NK-92 (cell line): Measurements from ENCODE around the gene TSPAN11.

Experiments used
- DNase-seq: peaks from one replicate; lab custom pipeline; 2025; ENCODE audit not compliant: unreplicated experiment; lab: John Stamatoyannopoulos, UW

TSPAN11 gene

GRCh38 chr12:30977537-30978349 lies 51.2 kb downstream of the TSPAN11 start:
- no peak for DNase-seq

- DNase-seq: no peak
These were observed 52.1 kb downstream of the TSPAN11 start for GRCh38 chr12:30978639-30979038.

- no peak for DNase-seq
These were observed 53.1 kb downstream of the TSPAN11 start for GRCh38 chr12:30979371-30980259.

GRCh38 chr12:30980955-30981662 lies 54.6 kb downstream of the TSPAN11 start:
- no peak for DNase-seq

DNA sequence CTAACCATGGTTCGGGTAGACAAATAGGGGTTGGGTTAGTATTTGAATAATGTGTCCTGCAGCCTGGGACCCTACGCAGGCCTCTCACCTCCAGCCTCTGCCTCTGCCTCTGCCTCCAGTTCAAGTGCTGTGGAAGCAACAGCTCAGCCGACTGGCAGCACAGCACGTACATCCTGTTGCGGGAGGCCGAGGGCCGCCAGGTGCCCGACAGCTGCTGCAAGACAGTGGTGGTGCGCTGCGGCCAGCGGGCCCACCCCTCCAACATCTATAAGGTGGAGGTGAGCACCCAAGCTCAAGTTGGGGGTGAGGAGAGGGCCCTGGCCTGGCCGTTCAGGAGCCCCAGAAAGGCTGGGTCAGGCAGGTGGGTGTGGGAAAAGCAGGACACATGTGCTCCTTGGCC lies 55.9 kb downstream of the TSPAN11 start:
- DNase-seq: no peak

DNA sequence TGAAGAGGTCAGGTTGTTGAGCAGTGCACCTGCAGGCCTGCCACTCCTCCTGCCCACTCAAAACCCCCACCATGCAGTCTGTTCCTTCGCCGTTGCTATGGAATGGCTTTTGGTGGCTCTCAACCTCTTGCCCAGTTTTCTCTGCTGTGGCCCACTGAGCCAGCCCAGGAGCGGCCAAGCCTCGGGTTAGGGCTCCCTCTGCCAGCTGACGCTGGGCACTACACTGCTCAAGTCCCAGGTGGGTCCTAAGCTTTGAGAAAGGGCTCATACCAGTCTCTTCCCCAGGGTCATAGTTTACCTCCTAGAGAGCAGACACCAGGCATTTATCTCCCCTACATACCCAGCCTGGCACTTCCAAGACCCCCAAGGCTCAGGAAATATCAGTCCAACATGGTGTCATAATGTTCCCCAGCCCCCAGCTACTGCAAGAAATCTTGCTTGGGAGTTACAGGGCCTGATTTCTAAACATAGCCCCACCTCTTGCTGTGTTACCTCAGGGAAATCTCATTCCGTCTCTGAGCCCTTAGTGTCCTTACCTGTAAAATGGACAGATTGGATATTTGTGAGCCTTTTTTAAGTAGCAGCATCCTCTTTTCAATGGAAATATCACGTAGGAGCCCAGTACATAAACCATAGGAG lies 59.4 kb downstream of the TSPAN11 start:
- DNase-seq: no peak

GRCh38 chr12:30988086-30988485 lies 61.5 kb downstream of the TSPAN11 start:
- DNase-seq: no peak

DNA sequence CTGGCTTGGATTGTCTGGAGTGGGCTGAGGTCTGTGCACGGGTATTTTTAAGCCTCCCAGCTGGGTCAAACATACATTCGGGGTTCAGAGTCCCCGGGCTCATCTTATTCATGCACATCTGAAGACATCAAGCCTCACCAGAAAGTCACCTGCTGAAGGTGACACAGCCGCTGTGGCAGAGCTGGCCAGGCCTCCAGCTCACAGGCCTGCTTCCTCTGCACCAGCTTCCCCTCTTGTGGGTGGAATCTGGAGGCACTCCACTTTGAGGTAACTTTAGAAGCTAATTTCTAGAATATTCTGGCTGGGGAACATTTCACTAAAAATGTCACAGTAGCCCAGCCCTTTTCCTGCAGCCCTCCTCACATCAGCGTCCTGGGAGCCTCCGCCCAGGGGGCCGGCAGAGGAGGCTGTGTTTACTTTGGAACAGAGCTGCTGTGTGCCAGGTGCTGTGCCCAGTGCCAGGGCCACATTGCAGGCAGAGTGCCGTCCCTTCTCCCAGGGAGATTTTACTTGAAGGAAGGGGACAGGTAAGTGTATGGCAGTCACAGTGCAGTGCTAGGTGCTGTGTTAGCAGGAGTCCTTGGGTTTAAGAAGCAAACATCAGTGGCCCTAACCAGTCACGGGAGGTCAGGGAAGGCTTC lies 62.2 kb downstream of the TSPAN11 start:
- no peak for DNase-seq

DNA sequence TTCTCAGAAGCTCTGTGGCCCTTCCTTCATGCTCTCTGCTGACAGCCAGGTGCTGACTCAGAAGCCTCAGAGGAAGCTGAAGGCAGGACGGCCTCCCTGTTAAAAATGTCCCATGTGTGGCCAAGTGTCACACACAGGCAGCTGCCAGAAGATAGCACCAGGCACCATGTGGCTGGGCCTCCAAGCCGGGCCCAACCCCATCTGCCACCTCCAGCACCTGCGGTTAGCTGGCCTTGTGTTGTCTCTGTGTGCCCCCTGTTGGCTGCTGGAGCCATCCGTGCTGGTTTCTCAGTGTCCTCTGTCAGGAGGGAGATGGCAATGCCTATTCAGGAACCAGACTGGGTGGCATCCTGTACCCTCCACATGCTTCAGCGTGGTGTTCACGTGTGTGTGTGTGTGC lies 63.2 kb downstream of the TSPAN11 start:
- DNase-seq: no peak

DNA sequence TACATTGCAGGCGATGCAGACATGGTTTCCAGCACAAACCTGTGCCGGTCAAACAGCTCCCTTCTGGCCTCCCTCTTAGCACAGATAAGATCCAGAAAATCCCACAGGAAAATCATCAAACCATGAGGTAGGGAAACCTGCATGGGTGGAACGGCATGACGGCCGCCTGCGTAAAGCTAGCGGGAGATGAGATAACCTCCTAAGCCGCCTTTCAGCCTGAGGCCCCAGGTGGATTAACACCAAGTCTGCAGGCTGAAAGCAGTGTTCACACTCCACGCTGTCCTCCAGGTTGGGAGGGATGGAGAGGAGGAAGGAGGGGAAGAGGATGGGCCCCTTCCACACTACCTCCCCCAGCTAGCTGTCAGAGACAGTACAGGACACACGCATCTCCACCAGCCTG lies 63.8 kb downstream of the TSPAN11 start:
- no peak for DNase-seq

- DNase-seq: no peak
These were observed 64.2 kb downstream of the TSPAN11 start for GRCh38 chr12:30990776-30991175.

- DNase-seq: no peak
These were observed 64.9 kb downstream of the TSPAN11 start for GRCh38 chr12:30991466-30991865.

DNA sequence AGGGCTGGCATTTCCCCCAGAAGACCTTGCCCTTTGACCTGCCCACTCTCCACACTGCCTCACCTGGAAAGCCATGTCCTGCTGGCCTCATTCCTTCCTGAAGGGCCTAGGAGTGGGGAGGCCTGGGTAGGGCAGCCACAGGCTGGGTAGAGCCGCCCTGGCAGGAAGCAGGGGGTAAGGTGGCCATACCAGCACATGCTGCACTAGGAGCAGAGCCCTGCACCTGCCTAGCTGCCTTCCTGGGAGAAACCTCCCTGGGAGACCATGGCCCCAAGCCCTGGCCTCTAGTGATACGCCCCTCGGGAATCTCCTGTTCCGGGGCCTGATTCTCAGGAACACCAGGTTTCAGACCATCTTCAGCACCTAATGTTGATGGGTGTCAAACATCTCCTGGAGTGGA lies 65.8 kb downstream of the TSPAN11 start:
- DNase-seq: no peak

- DNase-seq: no peak
These were observed 67.2 kb downstream of the TSPAN11 start for GRCh38 chr12:30993766-30994165.

GRCh38 chr12:30994274-30994673 lies 67.7 kb downstream of the TSPAN11 start:
- no peak for DNase-seq

- DNase-seq: no peak
These were observed 69.7 kb downstream of the TSPAN11 start for GRCh38 chr12:30996255-30996654.

- DNase-seq: no peak
These were observed 70.2 kb downstream of the TSPAN11 start for GRCh38 chr12:30996752-30997151.

GRCh38 chr12:30997685-30998440 lies 71.3 kb downstream of the TSPAN11 start:
- DNase-seq: no peak

GRCh38 chr12:30999011-30999410 lies 72.5 kb downstream of the TSPAN11 start:
- no peak for DNase-seq

- no peak for DNase-seq
These were observed 73.2 kb downstream of the TSPAN11 start for GRCh38 chr12:30999723-31000122.
